ENCODE results near the gene ACMSD. TPM values are rescaled to one million over a fixed set of nuclear protein-coding genes. Genes with fewer than 3 reads are reported as not detected.

Gene ACMSD
- polyA plus RNA-seq, 1 donor from 2014 or later = not detected

DNA sequence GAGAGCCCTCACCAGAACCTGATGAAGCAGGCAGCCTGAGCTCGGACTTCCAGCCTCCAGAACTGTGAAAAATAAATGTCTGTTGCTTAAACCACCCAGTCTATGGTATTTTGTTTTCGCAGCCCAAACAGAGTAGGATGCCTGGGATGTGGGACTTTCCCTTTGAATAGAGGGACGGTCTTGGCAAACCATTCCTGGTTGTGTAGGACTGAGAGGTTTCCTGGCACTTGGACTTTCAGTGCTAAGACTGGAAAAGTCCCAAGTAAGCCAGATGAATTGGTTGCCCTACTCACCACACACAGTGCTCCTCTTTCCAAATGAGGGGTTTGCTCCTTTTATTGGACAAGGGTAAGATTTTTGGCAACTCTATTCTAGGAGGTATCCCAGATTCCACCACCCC is 46.8 kb upstream of the ACMSD start:
- no peaks in the 10 kb centered on the region for H4K20me1 ChIP-seq (ENCODE audit: insufficient read depth)
- H3K79me2 ChIP-seq (replicated peaks; ENCODE audit: insufficient read depth, low read length) = no peaks in the 10 kb centered on the region
- H3K9me2 ChIP-seq (ENCODE audit: insufficient read depth, low read length) = no peaks in the 10 kb centered on the region
- no peaks in the 10 kb centered on the region for H3K36me3 ChIP-seq (ENCODE audit: insufficient read depth, low read length)
- no peak for TF ChIP-seq SMC3 (conservative IDR thresholded peaks at IDR 0.05; ENCODE audit: poor library complexity)
- no peak for TF ChIP-seq RAD21 (conservative IDR thresholded peaks at IDR 0.05)
- no peak for TF ChIP-seq TAF1 (IDR thresholded peaks at IDR 0.05; ENCODE audit: low read depth)
- TF ChIP-seq, protein P1, sequence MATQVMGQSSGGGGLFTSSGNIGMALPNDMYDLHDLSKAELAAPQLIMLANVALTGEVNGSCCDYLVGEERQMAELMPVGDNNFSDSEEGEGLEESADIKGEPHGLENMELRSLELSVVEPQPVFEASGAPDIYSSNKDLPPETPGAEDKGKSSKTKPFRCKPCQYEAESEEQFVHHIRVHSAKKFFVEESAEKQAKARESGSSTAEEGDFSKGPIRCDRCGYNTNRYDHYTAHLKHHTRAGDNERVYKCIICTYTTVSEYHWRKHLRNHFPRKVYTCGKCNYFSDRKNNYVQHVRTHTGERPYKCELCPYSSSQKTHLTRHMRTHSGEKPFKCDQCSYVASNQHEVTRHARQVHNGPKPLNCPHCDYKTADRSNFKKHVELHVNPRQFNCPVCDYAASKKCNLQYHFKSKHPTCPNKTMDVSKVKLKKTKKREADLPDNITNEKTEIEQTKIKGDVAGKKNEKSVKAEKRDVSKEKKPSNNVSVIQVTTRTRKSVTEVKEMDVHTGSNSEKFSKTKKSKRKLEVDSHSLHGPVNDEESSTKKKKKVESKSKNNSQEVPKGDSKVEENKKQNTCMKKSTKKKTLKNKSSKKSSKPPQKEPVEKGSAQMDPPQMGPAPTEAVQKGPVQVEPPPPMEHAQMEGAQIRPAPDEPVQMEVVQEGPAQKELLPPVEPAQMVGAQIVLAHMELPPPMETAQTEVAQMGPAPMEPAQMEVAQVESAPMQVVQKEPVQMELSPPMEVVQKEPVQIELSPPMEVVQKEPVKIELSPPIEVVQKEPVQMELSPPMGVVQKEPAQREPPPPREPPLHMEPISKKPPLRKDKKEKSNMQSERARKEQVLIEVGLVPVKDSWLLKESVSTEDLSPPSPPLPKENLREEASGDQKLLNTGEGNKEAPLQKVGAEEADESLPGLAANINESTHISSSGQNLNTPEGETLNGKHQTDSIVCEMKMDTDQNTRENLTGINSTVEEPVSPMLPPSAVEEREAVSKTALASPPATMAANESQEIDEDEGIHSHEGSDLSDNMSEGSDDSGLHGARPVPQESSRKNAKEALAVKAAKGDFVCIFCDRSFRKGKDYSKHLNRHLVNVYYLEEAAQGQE (IDR thresholded peaks at IDR 0.05; ENCODE audit: borderline replicate concordance) = no peak
- TF ChIP-seq, protein P2, sequence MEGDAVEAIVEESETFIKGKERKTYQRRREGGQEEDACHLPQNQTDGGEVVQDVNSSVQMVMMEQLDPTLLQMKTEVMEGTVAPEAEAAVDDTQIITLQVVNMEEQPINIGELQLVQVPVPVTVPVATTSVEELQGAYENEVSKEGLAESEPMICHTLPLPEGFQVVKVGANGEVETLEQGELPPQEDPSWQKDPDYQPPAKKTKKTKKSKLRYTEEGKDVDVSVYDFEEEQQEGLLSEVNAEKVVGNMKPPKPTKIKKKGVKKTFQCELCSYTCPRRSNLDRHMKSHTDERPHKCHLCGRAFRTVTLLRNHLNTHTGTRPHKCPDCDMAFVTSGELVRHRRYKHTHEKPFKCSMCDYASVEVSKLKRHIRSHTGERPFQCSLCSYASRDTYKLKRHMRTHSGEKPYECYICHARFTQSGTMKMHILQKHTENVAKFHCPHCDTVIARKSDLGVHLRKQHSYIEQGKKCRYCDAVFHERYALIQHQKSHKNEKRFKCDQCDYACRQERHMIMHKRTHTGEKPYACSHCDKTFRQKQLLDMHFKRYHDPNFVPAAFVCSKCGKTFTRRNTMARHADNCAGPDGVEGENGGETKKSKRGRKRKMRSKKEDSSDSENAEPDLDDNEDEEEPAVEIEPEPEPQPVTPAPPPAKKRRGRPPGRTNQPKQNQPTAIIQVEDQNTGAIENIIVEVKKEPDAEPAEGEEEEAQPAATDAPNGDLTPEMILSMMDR (IDR thresholded peaks at IDR 0.05; ENCODE audit: poor library complexity, severe bottlenecking) = no peak
- TF ChIP-seq EP300 (conservative IDR thresholded peaks at IDR 0.05; ENCODE audit: poor library complexity, severe bottlenecking) = no peak
- TF ChIP-seq EZH2 (IDR thresholded peaks at IDR 0.05; ENCODE audit: borderline replicate concordance, insufficient read depth, low read length, poor library complexity, severe bottlenecking) = no peak
- TF ChIP-seq MXI1 (conservative IDR thresholded peaks at IDR 0.05; ENCODE audit: poor library complexity, severe bottlenecking) = no peak
- no peak for TF ChIP-seq POLR2AphosphoS5 (IDR thresholded peaks at IDR 0.05)
- no peak overlapping the region for H3K4me3 ChIP-seq (ENCODE audit: low read length)
- no peaks in the 10 kb centered on the region for H3K9me3 ChIP-seq (ENCODE audit: low read length)
- no peaks in the 10 kb centered on the region for H3K27me3 ChIP-seq (ENCODE audit: insufficient read depth, low read depth, low read length)
- no peaks in the 10 kb centered on the region for H3F3A ChIP-seq (ENCODE audit: insufficient read depth, low read length, poor library complexity, severe bottlenecking)
- H3K4me2 ChIP-seq (ENCODE audit: low read length) = no peak overlapping the region
- H3K27ac ChIP-seq (ENCODE audit: low read length) = no peak overlapping the region
- H2AFZ ChIP-seq (ENCODE audit: low read depth, low read length) = no peak overlapping the region
- H3K9ac ChIP-seq (ENCODE audit: low read length) = no peak overlapping the region

DNA sequence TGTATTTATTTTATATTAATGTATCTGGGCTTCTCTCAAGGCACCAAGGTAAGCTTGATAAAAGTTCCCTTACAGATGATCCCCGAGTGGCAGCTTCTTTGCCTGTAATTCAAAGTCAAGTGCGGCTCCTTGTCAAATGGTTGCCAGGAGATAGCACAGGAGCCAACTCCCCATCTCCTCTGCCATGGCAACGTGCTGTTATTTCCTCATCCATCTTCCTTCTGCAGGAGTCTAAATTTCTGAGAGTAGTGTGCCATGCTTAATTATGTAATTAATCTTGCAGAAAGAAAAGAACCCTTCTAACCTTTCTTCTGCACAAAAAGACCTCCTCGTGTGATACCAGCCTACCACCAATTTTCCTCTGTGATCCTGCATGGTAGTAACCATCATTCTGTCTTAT is 46.2 kb upstream of the ACMSD start:
- Histone ChIP-seq H3K27me3 (ENCODE audit: insufficient read depth, low read depth, low read length) (no peaks in the 10 kb centered on the region), H3K9me3 (ENCODE audit: low read length) (no peaks in the 10 kb centered on the region), H4K20me1 (ENCODE audit: insufficient read depth) (no peaks in the 10 kb centered on the region), H3K79me2 (replicated peaks; ENCODE audit: insufficient read depth, low read length) (no peaks in the 10 kb centered on the region), H3K36me3 (ENCODE audit: insufficient read depth, low read length) (no peaks in the 10 kb centered on the region), H3K4me2 (ENCODE audit: low read length) (no peak overlapping the region), H3K4me3 (ENCODE audit: low read length) (no peak overlapping the region), H3K9ac (ENCODE audit: low read length) (no peak overlapping the region), H3K27ac (ENCODE audit: low read length) (peak overlapping the region; percentile 4), H3F3A (ENCODE audit: insufficient read depth, low read length, poor library complexity, severe bottlenecking) (no peaks in the 10 kb centered on the region), H3K9me2 (ENCODE audit: insufficient read depth, low read length) (no peaks in the 10 kb centered on the region), H2AFZ (ENCODE audit: low read depth, low read length) (no peak overlapping the region)
- TF ChIP-seq MXI1 (conservative IDR thresholded peaks at IDR 0.05; ENCODE audit: poor library complexity, severe bottlenecking) (peak; percentile 35), SMC3 (conservative IDR thresholded peaks at IDR 0.05; ENCODE audit: poor library complexity) (no peak), EP300 (conservative IDR thresholded peaks at IDR 0.05; ENCODE audit: poor library complexity, severe bottlenecking) (no peak), TAF1 (IDR thresholded peaks at IDR 0.05; ENCODE audit: low read depth) (no peak)

Measured in neural cell (in vitro differentiated cells).